Left renal pelvis (tissue), 4 donors: ENCODE measurements around the gene ITGB1BP1. TPM values are rescaled to one million over a fixed set of nuclear protein-coding genes. Genes with fewer than 3 reads are reported as not detected.

Experiments
- DNase-seq, 4 donors: peaks; one replicate each; pipeline ENCODE4 v3.0.0-alpha.2; 2013; ENCODE audit warnings: low read depth in 4 of 4, low spot score in 3 of 4
- polyA plus RNA-seq, 4 donors: library from polyadenylated mRNA; unstranded; fragments of 120-200 nt; gene quantifications; one replicate each; pipeline ENCODE4 v1.2.1, GENCODE V29; 2013; ENCODE audit not compliant: insufficient read length in 4 of 4

The ITGB1BP1 gene
- polyA plus RNA-seq, 4 donors = 73.6 to 154 (median 86.0) TPM

GRCh38 chr2:9428965-9429577 is 5.7 kb upstream of the ITGB1BP1 start:
- no peak for DNase-seq

GRCh38 chr2:9424447-9425164 is 1.3 kb upstream of the ITGB1BP1 start:
- DNase-seq = no peak

GRCh38 chr2:9423922-9424272 is 569 bp upstream of the ITGB1BP1 start:
- peak in 1 of 4 donors; percentile 18 for DNase-seq

- no peak for DNase-seq
Measured at GRCh38 chr2:9422321-9423099, 818 bp downstream of the ITGB1BP1 start.

- DNase-seq = no peak
Measured at GRCh38 chr2:9420495-9420894, 2.8 kb downstream of the ITGB1BP1 start.

- DNase-seq = no peak
Measured at GRCh38 chr2:9419541-9419940, 3.8 kb downstream of the ITGB1BP1 start.

GRCh38 chr2:9418746-9419145 is 4.6 kb downstream of the ITGB1BP1 start:
- DNase-seq = no peak

- DNase-seq = no peak
Measured at GRCh38 chr2:9417725-9418124, 5.6 kb downstream of the ITGB1BP1 start.

GRCh38 chr2:9416962-9417316 is 6.4 kb downstream of the ITGB1BP1 start:
- no peak for DNase-seq

- no peak for DNase-seq
Measured at GRCh38 chr2:9416267-9416961, 6.9 kb downstream of the ITGB1BP1 start.

GRCh38 chr2:9415516-9416169 is 7.7 kb downstream of the ITGB1BP1 start:
- no peak for DNase-seq

GRCh38 chr2:9412781-9413180 is 10.5 kb downstream of the ITGB1BP1 start:
- DNase-seq = no peak

GRCh38 chr2:9410108-9410507 is 13.2 kb downstream of the ITGB1BP1 start:
- no peak for DNase-seq

GRCh38 chr2:9408641-9409151 is 14.6 kb downstream of the ITGB1BP1 start:
- no peak for DNase-seq

GRCh38 chr2:9407363-9407811 is 15.9 kb downstream of the ITGB1BP1 start:
- no peak for DNase-seq

- no peak for DNase-seq
Measured at GRCh38 chr2:9406529-9407362, 16.6 kb downstream of the ITGB1BP1 start.

- DNase-seq = no peak
Measured at GRCh38 chr2:9405636-9406035, 17.7 kb downstream of the ITGB1BP1 start.

- DNase-seq = no peak
Measured at GRCh38 chr2:9404451-9404850, 18.9 kb downstream of the ITGB1BP1 start.

GRCh38 chr2:9403924-9404323 is 19.4 kb downstream of the ITGB1BP1 start:
- no peak for DNase-seq
